IMR-90 (cell line): ENCODE results near the gene CAPRIN1. TPM values are rescaled to one million over a fixed set of nuclear protein-coding genes. Genes with fewer than 3 reads are reported as not detected.

Experiments
- ATAC-seq: fragments of 200-7000 bp; cut with Tn5 transposase; 2 replicates; pipeline ENCODE4 v1.9.1; 2020; ENCODE audit warnings: low read depth, mild to moderate bottlenecking, moderate library complexity
- BruUV-seq: library from RNA; stranded (reverse); fragments of 400-500 nt; replicated peaks from 2 replicates; lab custom pipeline; 2021; lab: Mats Ljungman, UMichigan
- CTCF ChIA-PET: fragments of 300-600 bp; formaldehyde crosslinking; extraction: SDS; loops from one replicate; lab custom pipeline; 2021; ENCODE audit warnings: antibody characterized with exemption; lab: Yijun Ruan, JAX
- POLR2A ChIA-PET: fragments of 300-600 bp; sonication (Branson Sonifier 250); formaldehyde crosslinking; loops from one replicate; lab custom pipeline; 2022; ENCODE audit warnings: antibody characterized with exemption; ENCODE audit not compliant: unreplicated experiment; lab: Charles Lee
- DNase-seq: peaks from one replicate; pipeline ENCODE4 v3.0.0; 2013
- H2AFZ ChIP-seq: replicated peaks from 2 replicates; pipeline ENCODE3; 2013; ENCODE audit warnings: low read length, mild to moderate bottlenecking; ENCODE audit not compliant: poor library complexity
- H2AK5ac ChIP-seq: 2 replicates; pipeline ENCODE4 v1.6.1; 2013; ENCODE audit warnings: low read depth, low read length, inconsistent platforms
- H2AK9ac ChIP-seq: replicated peaks from 2 replicates; pipeline ENCODE3; 2013; ENCODE audit warnings: mild to moderate bottlenecking, low read depth, low read length, moderate library complexity; ENCODE audit not compliant: poor library complexity
- H2BK120ac ChIP-seq: 2 replicates; pipeline ENCODE4 v1.6.1; 2013; ENCODE audit warnings: low read depth, low read length, inconsistent platforms
- H2BK15ac ChIP-seq: 3 replicates; pipeline ENCODE4 v1.6.1; 2013; ENCODE audit warnings: low read depth, low read length, inconsistent platforms
- H2BK20ac ChIP-seq: 2 replicates; pipeline ENCODE4 v1.6.1; 2013; ENCODE audit warnings: low read depth, mild to moderate bottlenecking, inconsistent platforms, low read length, moderate library complexity
- H2BK5ac ChIP-seq: 2 replicates; pipeline ENCODE4 v1.6.1; 2013; ENCODE audit warnings: mild to moderate bottlenecking, low read depth, low read length, inconsistent platforms; ENCODE audit not compliant: poor library complexity, severe bottlenecking
- H3K14ac ChIP-seq: replicated peaks from 2 replicates; pipeline ENCODE4 v1.6.1; 2013; ENCODE audit warnings: low read depth, low read length, inconsistent platforms
- H3K18ac ChIP-seq: 2 replicates; pipeline ENCODE4 v1.6.1; 2013; ENCODE audit warnings: low read depth, low read length, control low read depth
- H3K23ac ChIP-seq: 2 replicates; pipeline ENCODE4 v1.6.1; 2013; ENCODE audit warnings: low read depth, low read length, inconsistent platforms
- H3K27ac ChIP-seq: 2 replicates; pipeline ENCODE4 v1.5.1; 2013; ENCODE audit warnings: mild to moderate bottlenecking, control low read depth, low read length; ENCODE audit not compliant: insufficient read depth
- H3K27me3 ChIP-seq: 2 replicates; pipeline ENCODE4 v1.6.1; 2013; ENCODE audit warnings: low read length; ENCODE audit not compliant: control insufficient read depth, insufficient read depth
- H3K36me3 ChIP-seq: 2 replicates; pipeline ENCODE4 v1.6.1; 2013; ENCODE audit warnings: low read length, mixed read lengths; ENCODE audit not compliant: control insufficient read depth, insufficient read depth
- H3K4ac ChIP-seq: 2 replicates; pipeline ENCODE4 v1.6.1; 2013; ENCODE audit warnings: low read depth, low read length, inconsistent platforms
- H3K4me1 ChIP-seq: 2 replicates; pipeline ENCODE4 v1.6.1; 2013; ENCODE audit warnings: low read length, mixed read lengths; ENCODE audit not compliant: control insufficient read depth, insufficient read depth
- H3K4me2 ChIP-seq: 2 replicates; pipeline ENCODE4 v1.6.1; 2013; ENCODE audit warnings: low read depth, mild to moderate bottlenecking, control low read depth, low read length, moderate library complexity
- H3K4me3 ChIP-seq: 2 replicates; pipeline ENCODE4 v1.5.1; 2013; ENCODE audit warnings: low read depth, mild to moderate bottlenecking, control low read depth, low read length, moderate library complexity; ENCODE audit not compliant: insufficient read depth
- H3K56ac ChIP-seq: 2 replicates; pipeline ENCODE4 v1.6.1; 2013; ENCODE audit warnings: low read length, inconsistent platforms; ENCODE audit not compliant: insufficient read depth; ENCODE audit errors: extremely low read depth
- H3K79me1 ChIP-seq, 2 experiments: 2 replicates each; pipeline ENCODE4 v1.6.1; 2013; ENCODE audit warnings: low read length in 2 of 2, inconsistent platforms in 1 of 2, low read depth in 1 of 2
- H3K9ac ChIP-seq: 2 replicates; pipeline ENCODE4 v1.6.1; 2013; ENCODE audit warnings: low read depth, low read length, control low read depth
- H3K9me1 ChIP-seq: 2 replicates; pipeline ENCODE4 v1.6.1; 2013; ENCODE audit warnings: low read length, inconsistent platforms; ENCODE audit not compliant: insufficient read depth
- H3K9me3 ChIP-seq: 2 replicates; pipeline ENCODE4 v1.6.1; 2013; ENCODE audit warnings: low read length; ENCODE audit not compliant: control insufficient read depth, insufficient read depth
- H4K20me1 ChIP-seq: 2 replicates; pipeline ENCODE4 v1.6.1; 2013; ENCODE audit warnings: low read length, inconsistent platforms; ENCODE audit not compliant: insufficient read depth
- H4K5ac ChIP-seq: 2 replicates; pipeline ENCODE4 v1.6.1; 2013; ENCODE audit warnings: mild to moderate bottlenecking, low read depth, low read length, control low read depth
- H4K8ac ChIP-seq, 2 experiments: 2 replicates each; pipeline ENCODE4 v1.6.1; 2013; ENCODE audit warnings: low read depth in 2 of 2, low read length in 2 of 2, control low read depth in 1 of 2, inconsistent platforms in 1 of 2
- H4K91ac ChIP-seq: 2 replicates; pipeline ENCODE4 v1.6.1; 2013; ENCODE audit warnings: low read depth, low read length, inconsistent platforms; ENCODE audit not compliant: insufficient read depth
- BHLHE40 ChIP-seq: fragments of 150-350 bp; IDR thresholded peaks from 2 replicates; pipeline ENCODE4 v1.6.1; 2016; ENCODE audit warnings: mild to moderate bottlenecking, low read depth, low read length
- CEBPB ChIP-seq: IDR thresholded peaks from 2 replicates; pipeline ENCODE4 v1.6.1; 2012; ENCODE audit warnings: low read depth, low read length, improper control_type of control experiment
- MXI1 ChIP-seq: IDR thresholded peaks from 2 replicates; pipeline ENCODE4 v1.6.1; 2012; ENCODE audit warnings: low read depth, mild to moderate bottlenecking, low read length, moderate library complexity, borderline replicate concordance
- NFE2L2 ChIP-seq: fragments of 150-350 bp; IDR thresholded peaks from 2 replicates; pipeline ENCODE4 v1.6.1; 2016; ENCODE audit warnings: low read depth, mild to moderate bottlenecking, low read length
- POLR2A ChIP-seq: IDR thresholded peaks from 2 replicates; pipeline ENCODE4 v1.6.1; 2012; ENCODE audit warnings: mild to moderate bottlenecking, low read depth, low read length
- WGBS, 2 experiments: methylation state at CpG; one replicate each; pipeline versions ENCODE4 v1.1.5 to v1.1.7; 2013; ENCODE audit warnings: missing lambda C conversion rate in 2 of 2; ENCODE audit not compliant: insufficient read length in 1 of 2; ENCODE audit errors: extremely low coverage in 2 of 2; 5-methylcytosine and 5-hydroxymethylcytosine counted together
- dilution Hi-C: fragments of 300-500 bp; cut with HindIII; formaldehyde crosslinking; loops from one replicate; pipeline ENCODE4 v1.14.3; 2018; ENCODE audit warnings: low sequenced_read_pairs; ENCODE audit not compliant: unreplicated experiment
- in situ Hi-C: fragments of 300-500 bp; cut with MboI; formaldehyde crosslinking; loops from 3 replicates; pipeline ENCODE4 v1.14.3; 2019; ENCODE audit warnings: low sequenced_read_pairs, inconsistent platforms, mixed read lengths
- intact Hi-C: fragments of 100-400 bp; cut with micrococcal nuclease; formaldehyde crosslinking; loops from 2 replicates; pipeline ENCODE4 v1.10.0; 2022
- polyA plus RNA-seq, 3 experiments: library from polyadenylated mRNA; depleted of rRNA; stranded (reverse); fragments of >200 nt; gene quantifications; 2 replicates each; pipeline ENCODE4 v1.2.3, GENCODE V29; 2012; ENCODE audit warnings: low replicate concordance in 1 of 3
- total RNA-seq: library from RNA; depleted of rRNA; stranded (reverse); fragments of >200 nt; gene quantifications from 2 replicates; pipeline ENCODE4 v1.2.3, GENCODE V29; 2012
- TF ChIP-seq, protein P1 (sequence below): fragments of 150-350 bp; IDR thresholded peaks from 2 replicates; pipeline ENCODE4 v1.6.1; 2016; ENCODE audit warnings: low read depth, mild to moderate bottlenecking, low read length, moderate library complexity, borderline replicate concordance
- TF ChIP-seq, protein P2 (sequence below): conservative IDR thresholded peaks from 2 replicates; pipeline ENCODE4 v1.5.1; 2012; ENCODE audit warnings: mild to moderate bottlenecking, low read depth, low read length, improper control_type of control experiment
- TF ChIP-seq, protein P3 (sequence below): fragments of 150-350 bp; IDR thresholded peaks from 2 replicates; pipeline ENCODE4 v1.6.1; 2017; ENCODE audit warnings: mild to moderate bottlenecking, antibody characterized with exemption, low read length, low read depth

CAPRIN1 gene
- total and polyA plus RNA-seq, 2 of the 4 experiments (the other 2 are of a cell fraction), result 127 to 253 TPM

DNA sequence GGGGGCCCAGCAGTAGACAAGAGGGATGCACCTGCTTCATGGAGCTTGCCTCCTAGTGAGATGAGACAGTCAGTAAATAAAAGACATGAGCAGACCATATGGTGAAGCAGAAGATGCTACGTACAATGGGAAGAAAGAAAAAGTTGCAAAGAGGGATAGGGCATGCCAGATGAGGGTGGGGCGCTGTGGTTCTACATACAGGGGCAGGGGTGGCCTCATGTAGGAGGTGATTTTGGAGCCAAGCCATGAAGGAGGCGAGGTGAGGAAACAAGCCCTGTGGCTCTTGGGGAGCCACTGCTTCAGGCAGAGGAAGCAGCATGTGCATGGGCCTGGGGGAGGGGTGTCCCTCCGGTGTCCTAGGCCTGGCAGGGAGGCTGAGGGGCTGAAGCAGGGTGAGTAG, 69.1 kb downstream of the CAPRIN1 start:
- Histone ChIP-seq H2BK20ac (no peak overlapping the region), H4K8ac (no peak overlapping the region), H3K27me3 (no peaks in the 10 kb centered on the region), H3K56ac (no peak overlapping the region), H3K18ac (no peak overlapping the region), H2BK15ac (no peak overlapping the region), H3K9me1 (no peaks in the 10 kb centered on the region), H4K20me1 (no peaks in the 10 kb centered on the region), H4K91ac (no peak overlapping the region), H3K79me1 (peaks cover 0 to 6% of the 10 kb centered on the region in 2 experiments; a peak in 3 of 4 replicates), H3K27ac (no peak overlapping the region), H3K4me3 (no peak overlapping the region), H2BK120ac (no peak overlapping the region), H3K36me3 (peaks cover 46% of the 10 kb centered on the region), H3K4me2 (no peak overlapping the region), H3K9ac (no peak overlapping the region), H2AFZ (no peak overlapping the region), H3K23ac (no peak overlapping the region), H2AK5ac (no peak overlapping the region), H3K4ac (no peak overlapping the region), H3K14ac (no peak overlapping the region), H2BK5ac (no peak overlapping the region), H4K5ac (no peak overlapping the region), H2AK9ac (no peak overlapping the region), H3K9me3 (no peaks in the 10 kb centered on the region), H3K4me1 (peaks cover 1% of the 10 kb centered on the region; the same call in 1 of the 2 replicates)
- in situ Hi-C loops, result no loop called here
- WGBS, 2 experiments, result 100% methylated on average over 2 of the region's 4 CpGs; no CpG with 5 or more reads in 1 of the 2 experiments
- ChIA-PET POLR2A (no interaction called here), CTCF (no interaction called here)
- DNase-seq (no peak), ATAC-seq (no peak)
- TF ChIP-seq CEBPB, result no peak
- TF ChIP-seq, protein P1, sequence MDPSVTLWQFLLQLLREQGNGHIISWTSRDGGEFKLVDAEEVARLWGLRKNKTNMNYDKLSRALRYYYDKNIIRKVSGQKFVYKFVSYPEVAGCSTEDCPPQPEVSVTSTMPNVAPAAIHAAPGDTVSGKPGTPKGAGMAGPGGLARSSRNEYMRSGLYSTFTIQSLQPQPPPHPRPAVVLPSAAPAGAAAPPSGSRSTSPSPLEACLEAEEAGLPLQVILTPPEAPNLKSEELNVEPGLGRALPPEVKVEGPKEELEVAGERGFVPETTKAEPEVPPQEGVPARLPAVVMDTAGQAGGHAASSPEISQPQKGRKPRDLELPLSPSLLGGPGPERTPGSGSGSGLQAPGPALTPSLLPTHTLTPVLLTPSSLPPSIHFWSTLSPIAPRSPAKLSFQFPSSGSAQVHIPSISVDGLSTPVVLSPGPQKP, result no peak
- no peak for TF ChIP-seq POLR2A
- TF ChIP-seq, protein P2, sequence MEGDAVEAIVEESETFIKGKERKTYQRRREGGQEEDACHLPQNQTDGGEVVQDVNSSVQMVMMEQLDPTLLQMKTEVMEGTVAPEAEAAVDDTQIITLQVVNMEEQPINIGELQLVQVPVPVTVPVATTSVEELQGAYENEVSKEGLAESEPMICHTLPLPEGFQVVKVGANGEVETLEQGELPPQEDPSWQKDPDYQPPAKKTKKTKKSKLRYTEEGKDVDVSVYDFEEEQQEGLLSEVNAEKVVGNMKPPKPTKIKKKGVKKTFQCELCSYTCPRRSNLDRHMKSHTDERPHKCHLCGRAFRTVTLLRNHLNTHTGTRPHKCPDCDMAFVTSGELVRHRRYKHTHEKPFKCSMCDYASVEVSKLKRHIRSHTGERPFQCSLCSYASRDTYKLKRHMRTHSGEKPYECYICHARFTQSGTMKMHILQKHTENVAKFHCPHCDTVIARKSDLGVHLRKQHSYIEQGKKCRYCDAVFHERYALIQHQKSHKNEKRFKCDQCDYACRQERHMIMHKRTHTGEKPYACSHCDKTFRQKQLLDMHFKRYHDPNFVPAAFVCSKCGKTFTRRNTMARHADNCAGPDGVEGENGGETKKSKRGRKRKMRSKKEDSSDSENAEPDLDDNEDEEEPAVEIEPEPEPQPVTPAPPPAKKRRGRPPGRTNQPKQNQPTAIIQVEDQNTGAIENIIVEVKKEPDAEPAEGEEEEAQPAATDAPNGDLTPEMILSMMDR, result no peak
- no peak for TF ChIP-seq NFE2L2
- no peak for TF ChIP-seq MXI1
- no peak for TF ChIP-seq BHLHE40
- TF ChIP-seq, protein P3, sequence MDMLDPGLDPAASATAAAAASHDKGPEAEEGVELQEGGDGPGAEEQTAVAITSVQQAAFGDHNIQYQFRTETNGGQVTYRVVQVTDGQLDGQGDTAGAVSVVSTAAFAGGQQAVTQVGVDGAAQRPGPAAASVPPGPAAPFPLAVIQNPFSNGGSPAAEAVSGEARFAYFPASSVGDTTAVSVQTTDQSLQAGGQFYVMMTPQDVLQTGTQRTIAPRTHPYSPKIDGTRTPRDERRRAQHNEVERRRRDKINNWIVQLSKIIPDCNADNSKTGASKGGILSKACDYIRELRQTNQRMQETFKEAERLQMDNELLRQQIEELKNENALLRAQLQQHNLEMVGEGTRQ, result no peak
- no TSS peak for BruUV-seq
- intact Hi-C loops, result no loop called here
- dilution Hi-C loops, result no loop called here
